ENCODE measurements around the gene CENPM. TPM values are rescaled to one million over a fixed set of nuclear protein-coding genes. Genes with fewer than 3 reads are reported as not detected.

The CENPM gene
- polyA plus RNA-seq, 1 donor = 11.6 TPM

DNA sequence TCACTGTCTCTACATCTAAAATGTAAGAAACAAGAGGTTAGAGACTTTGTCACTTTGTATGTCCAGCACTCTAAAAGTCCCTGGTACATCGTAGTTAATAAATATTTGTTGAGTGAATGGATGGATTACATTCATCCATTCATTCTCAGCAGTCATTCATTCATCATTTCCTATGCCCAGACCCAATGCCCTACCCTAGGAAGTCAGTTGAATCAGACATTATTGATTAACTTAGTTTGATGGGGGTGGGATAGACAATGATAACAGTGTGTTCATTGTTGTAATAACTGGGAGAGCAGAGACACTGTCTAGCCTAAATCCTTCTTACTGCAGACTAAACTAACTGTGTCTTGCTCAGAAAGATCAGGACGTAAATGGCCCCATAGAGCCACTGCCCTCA is 1.2 kb upstream of the CENPM start:
- Histone ChIP-seq H3K4me3 (ENCODE audit: low read length) (no peak overlapping the region), H3K36me3 (ENCODE audit: control insufficient read depth, insufficient read depth, low read length) (peaks cover 2% of the 10 kb centered on the region), H3K27me3 (ENCODE audit: control insufficient read depth, insufficient read depth, low read length) (no peaks in the 10 kb centered on the region), H3K9me3 (ENCODE audit: control insufficient read depth, low read depth, low read length) (no peaks in the 10 kb centered on the region), H3K4me1 (ENCODE audit: control insufficient read depth, insufficient read depth, low read length) (peaks cover 14% of the 10 kb centered on the region), H3K27ac (ENCODE audit: low read length) (no peak overlapping the region)
- no peak for DNase-seq
- no CpG with 5 or more reads among the region's 2 CpGs for WGBS (ENCODE audit: insufficient coverage, low lambda C conversion rate)

DNA sequence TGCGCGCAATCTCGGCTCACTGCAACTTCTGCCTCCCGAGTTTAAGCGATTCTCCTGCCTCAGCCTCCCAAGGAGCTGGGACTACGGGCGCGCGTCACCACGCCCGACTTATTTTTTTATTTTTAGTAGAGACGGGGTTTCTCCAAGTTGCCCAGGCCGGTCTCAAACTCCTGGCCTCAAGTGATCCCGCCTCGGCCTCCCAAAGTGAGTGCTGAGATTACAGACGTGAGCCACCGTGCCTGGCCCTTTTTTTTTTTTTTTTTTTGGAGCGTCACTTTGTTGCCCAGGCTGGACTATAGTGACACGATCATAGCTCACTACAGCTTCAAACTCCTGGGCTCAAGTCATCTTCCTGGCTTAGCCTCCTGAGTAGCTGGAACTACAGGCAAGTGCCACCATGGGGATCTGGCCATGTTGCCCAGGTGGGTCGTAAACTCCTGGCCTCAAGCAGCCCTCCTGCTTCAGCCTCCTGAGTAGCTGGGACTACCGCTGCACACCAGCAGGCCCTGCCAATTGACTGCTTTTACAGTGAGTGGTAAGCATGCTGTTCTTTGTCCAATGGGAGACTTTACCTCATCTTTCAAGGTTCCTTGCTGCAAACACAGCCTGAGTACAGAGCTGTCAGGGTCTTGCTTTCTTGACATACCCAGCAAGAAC is 600 bp upstream of the CENPM start:
- Histone ChIP-seq H3K4me1 (ENCODE audit: control insufficient read depth, insufficient read depth, low read length) (peaks cover 14% of the 10 kb centered on the region), H3K4me3 (ENCODE audit: low read length) (peak overlapping the region; percentile 79), H3K27ac (ENCODE audit: low read length) (no peak overlapping the region), H3K9me3 (ENCODE audit: control insufficient read depth, low read depth, low read length) (no peaks in the 10 kb centered on the region), H3K36me3 (ENCODE audit: control insufficient read depth, insufficient read depth, low read length) (peaks cover 2% of the 10 kb centered on the region), H3K27me3 (ENCODE audit: control insufficient read depth, insufficient read depth, low read length) (no peaks in the 10 kb centered on the region)
- WGBS (ENCODE audit: insufficient coverage, low lambda C conversion rate) = no CpG with 5 or more reads among the region's 21 CpGs
- no peak for DNase-seq

DNA sequence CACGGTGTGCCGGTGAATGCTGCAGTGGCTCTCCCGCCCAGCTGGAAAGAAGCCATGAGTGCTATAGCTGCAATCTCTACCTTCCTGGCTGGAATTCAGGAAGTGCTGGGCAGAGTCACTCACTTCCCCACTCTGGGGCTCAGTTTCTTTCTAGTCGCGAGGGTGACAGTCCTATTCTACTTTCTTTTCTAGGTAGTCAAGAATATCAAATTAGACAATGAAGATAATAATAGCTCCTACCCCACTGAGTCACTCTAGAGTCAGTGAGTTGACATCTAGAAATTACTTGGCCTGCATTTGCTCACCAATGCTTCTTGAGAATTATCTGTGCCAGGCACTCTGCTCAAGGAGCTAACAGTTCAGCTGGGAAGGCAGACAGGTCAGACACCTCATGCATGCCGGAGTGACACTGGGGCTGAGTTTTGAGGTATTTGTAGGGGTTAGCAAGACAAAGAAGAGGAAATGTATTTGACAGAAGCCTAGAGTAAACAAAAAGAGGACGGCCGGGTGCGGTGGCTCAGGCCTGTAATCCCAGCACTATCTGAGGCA is 3.2 kb downstream of the CENPM start:
- Histone ChIP-seq H3K4me3 (ENCODE audit: low read length) (no peak overlapping the region), H3K27ac (ENCODE audit: low read length) (no peak overlapping the region), H3K4me1 (ENCODE audit: control insufficient read depth, insufficient read depth, low read length) (peaks cover 14% of the 10 kb centered on the region), H3K27me3 (ENCODE audit: control insufficient read depth, insufficient read depth, low read length) (no peaks in the 10 kb centered on the region), H3K9me3 (ENCODE audit: control insufficient read depth, low read depth, low read length) (no peaks in the 10 kb centered on the region), H3K36me3 (ENCODE audit: control insufficient read depth, insufficient read depth, low read length) (peaks cover 5% of the 10 kb centered on the region)
- WGBS (ENCODE audit: insufficient coverage, low lambda C conversion rate) = no CpG with 5 or more reads among the region's 9 CpGs
- DNase-seq = no peak

DNA sequence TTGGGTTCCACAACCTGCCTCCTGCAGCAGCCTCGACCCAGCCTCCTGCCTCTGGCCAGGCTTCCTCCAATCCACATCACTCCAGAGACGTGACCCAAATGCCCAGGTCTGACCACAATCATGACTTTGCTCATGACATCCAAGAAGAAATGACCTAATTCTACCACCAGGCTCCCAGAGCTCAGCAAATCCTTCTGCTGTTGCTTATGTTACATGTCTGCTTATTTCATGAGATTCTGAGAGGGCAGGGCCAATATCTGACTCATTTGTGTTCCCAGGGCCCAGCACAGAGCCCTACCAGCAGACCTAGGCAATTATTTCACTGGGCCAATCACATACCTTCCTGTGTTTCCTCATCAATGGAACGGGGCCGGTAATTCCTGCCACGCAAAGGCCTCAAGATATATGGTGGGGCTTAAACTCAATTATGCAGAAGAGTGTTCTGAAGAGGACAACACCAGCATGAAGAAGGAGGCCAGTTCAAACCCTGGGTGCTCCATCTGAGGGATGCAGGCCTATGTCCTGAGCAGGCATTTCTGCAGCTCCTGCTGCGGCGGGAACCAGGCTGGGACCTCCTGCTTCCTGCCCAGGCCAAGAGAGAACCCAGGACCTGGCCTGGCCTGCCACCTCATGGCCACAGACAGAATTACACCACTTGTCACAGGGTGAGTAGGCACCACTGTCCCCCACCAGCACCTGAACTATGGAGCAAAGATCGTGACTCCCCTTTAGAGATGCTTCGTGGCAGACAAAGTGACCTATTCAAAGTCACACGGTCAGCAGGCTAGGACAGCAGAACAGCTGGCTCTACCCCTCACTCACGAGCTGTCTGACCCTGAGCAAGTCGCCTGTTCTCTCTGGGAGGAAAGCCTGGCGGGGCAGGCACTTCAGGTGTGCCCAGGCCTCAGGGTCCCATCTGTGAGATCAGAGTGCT is 5.9 kb downstream of the CENPM start:
- no peak overlapping the region for H3K4me3 ChIP-seq (ENCODE audit: low read length)
- peaks cover 6% of the 10 kb centered on the region for H3K36me3 ChIP-seq (ENCODE audit: control insufficient read depth, insufficient read depth, low read length)

DNA sequence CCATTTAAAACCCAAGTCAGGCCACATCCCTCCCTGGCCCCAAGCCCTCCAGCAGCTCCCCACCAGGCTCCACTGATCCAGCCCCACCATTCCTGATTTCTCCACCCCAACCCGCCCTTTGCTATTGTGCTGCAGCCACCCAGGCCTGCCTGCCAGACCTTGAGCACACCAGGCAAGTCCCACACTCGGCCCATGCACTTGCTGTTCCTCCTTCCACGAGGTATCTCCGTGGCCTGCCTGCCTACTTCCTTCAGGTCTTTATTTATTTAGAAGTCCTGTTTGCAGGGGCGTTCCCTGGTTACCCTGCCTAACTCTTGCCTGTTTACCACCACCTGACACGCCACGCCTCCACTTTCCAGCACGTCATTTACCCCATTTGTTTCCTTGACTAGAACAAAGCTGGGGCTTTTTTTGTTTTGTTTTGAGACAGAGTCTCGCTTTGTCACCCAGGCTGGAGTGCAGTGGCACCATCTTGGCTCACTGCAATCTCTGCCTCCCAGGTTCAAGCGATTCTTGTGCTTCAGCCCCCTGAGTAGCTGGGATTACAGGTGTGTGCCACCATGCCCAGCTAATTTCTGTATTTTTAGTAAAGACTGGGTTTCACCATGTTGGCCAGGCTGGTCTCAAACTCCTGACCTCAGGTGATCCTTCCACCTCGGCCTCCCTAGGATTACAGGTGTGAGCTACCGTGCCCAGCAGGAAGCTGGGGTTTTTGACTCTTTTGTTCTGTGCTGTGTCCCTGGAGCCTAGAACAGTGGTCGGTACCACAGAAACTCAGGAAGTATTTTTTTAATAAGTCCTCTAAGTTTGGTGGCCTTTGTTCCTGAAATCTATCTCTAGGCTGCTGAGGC is 6.7 kb downstream of the CENPM start:
- peak; percentile 29 to 37 for DNase-seq
- Histone ChIP-seq H3K9me3 (ENCODE audit: control insufficient read depth, low read depth, low read length) (no peaks in the 10 kb centered on the region), H3K27ac (ENCODE audit: low read length) (peak overlapping the region; percentile 27), H3K4me3 (ENCODE audit: low read length) (no peak overlapping the region), H3K36me3 (ENCODE audit: control insufficient read depth, insufficient read depth, low read length) (peaks cover 6% of the 10 kb centered on the region), H3K27me3 (ENCODE audit: control insufficient read depth, insufficient read depth, low read length) (no peaks in the 10 kb centered on the region), H3K4me1 (ENCODE audit: control insufficient read depth, insufficient read depth, low read length) (no peaks in the 10 kb centered on the region)
- WGBS (ENCODE audit: insufficient coverage, low lambda C conversion rate) = 83% methylated on average over 1 of the region's 13 CpGs

More for the DNA sequence above, 5.9 kb downstream of the CENPM start:
- H3K27me3 ChIP-seq (ENCODE audit: control insufficient read depth, insufficient read depth, low read length) = no peaks in the 10 kb centered on the region
- H3K9me3 ChIP-seq (ENCODE audit: control insufficient read depth, low read depth, low read length) = no peaks in the 10 kb centered on the region
- 80% methylated on average over 1 of the region's 13 CpGs for WGBS (ENCODE audit: insufficient coverage, low lambda C conversion rate)
- peak; percentile 65 to 70 for DNase-seq
- H3K27ac ChIP-seq (ENCODE audit: low read length) = peak overlapping the region; percentile 20
- peaks cover 6% of the 10 kb centered on the region for H3K4me1 ChIP-seq (ENCODE audit: control insufficient read depth, insufficient read depth, low read length)

DNA sequence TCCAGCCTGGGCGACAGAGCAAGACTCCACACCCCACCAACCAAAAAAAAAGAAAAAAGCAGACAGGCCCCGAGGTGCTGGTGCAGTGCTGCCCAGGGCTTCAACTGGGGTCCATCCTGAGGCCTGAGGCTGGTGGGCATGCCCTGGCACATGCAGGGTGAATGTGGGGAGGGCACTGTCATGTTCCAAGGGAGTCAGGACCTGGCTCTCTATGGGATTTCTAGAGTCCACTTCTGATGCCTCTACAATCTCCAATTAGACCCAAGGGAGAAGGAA is 10.1 kb downstream of the CENPM start:
- Histone ChIP-seq H3K9me3 (ENCODE audit: control insufficient read depth, low read depth, low read length) (no peaks in the 10 kb centered on the region), H3K27me3 (ENCODE audit: control insufficient read depth, insufficient read depth, low read length) (no peaks in the 10 kb centered on the region), H3K4me1 (ENCODE audit: control insufficient read depth, insufficient read depth, low read length) (no peaks in the 10 kb centered on the region), H3K36me3 (ENCODE audit: control insufficient read depth, insufficient read depth, low read length) (peaks cover 4% of the 10 kb centered on the region), H3K4me3 (ENCODE audit: low read length) (no peak overlapping the region), H3K27ac (ENCODE audit: low read length) (no peak overlapping the region)
- DNase-seq = no peak
- no CpG with 5 or more reads among the region's 2 CpGs for WGBS (ENCODE audit: insufficient coverage, low lambda C conversion rate)

DNA sequence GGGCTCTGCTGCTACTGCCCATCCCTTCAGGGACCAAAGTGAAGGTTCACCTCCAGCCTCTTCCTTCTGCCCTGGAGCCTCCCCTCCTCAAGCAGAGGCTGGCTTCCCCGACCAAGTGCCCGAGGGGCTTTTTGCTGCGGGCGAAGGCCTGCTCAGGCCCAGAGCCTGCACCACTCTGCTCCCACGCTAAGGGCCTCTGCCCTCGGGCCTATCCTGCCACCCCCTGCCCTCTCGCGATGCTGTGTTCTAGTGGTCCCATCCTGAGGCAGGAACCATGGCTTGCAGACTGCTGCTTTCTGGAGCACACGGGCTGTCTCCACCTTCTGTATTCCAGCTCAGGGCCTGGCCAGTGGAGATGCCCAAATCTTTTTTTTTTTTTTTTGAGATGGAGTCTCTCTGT is 11.4 kb downstream of the CENPM start:
- WGBS (ENCODE audit: insufficient coverage, low lambda C conversion rate) = no CpG with 5 or more reads among the region's 9 CpGs
- H3K9me3 ChIP-seq (ENCODE audit: control insufficient read depth, low read depth, low read length) = no peaks in the 10 kb centered on the region
- no peak for DNase-seq
- H3K36me3 ChIP-seq (ENCODE audit: control insufficient read depth, insufficient read depth, low read length) = peaks cover 4% of the 10 kb centered on the region
- no peak overlapping the region for H3K27ac ChIP-seq (ENCODE audit: low read length)
- H3K4me3 ChIP-seq (ENCODE audit: low read length) = no peak overlapping the region
- no peaks in the 10 kb centered on the region for H3K27me3 ChIP-seq (ENCODE audit: control insufficient read depth, insufficient read depth, low read length)
- H3K4me1 ChIP-seq (ENCODE audit: control insufficient read depth, insufficient read depth, low read length) = no peaks in the 10 kb centered on the region

DNA sequence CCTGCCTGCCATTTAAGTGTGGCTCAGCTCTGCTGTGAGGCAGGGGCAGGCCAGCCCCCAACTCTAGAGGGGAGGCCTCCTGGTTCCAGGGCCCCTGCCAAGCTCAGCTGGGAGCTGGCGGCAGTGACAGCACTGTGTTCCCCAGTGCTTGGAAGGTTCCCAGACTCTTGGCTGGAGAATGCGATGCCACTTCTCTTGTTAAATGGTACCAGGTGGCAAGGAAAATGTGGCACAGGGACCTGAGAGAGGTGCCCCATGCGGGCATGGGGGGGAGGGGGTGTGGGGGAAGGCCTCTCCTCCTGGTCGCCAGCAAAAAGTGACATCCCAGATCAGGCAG is 12.0 kb downstream of the CENPM start:
- no CpG with 5 or more reads among the region's 4 CpGs for WGBS (ENCODE audit: insufficient coverage, low lambda C conversion rate)
- no peak for DNase-seq
- Histone ChIP-seq H3K4me1 (ENCODE audit: control insufficient read depth, insufficient read depth, low read length) (no peaks in the 10 kb centered on the region), H3K36me3 (ENCODE audit: control insufficient read depth, insufficient read depth, low read length) (peaks cover 4% of the 10 kb centered on the region), H3K4me3 (ENCODE audit: low read length) (no peak overlapping the region), H3K27ac (ENCODE audit: low read length) (no peak overlapping the region), H3K27me3 (ENCODE audit: control insufficient read depth, insufficient read depth, low read length) (no peaks in the 10 kb centered on the region), H3K9me3 (ENCODE audit: control insufficient read depth, low read depth, low read length) (no peaks in the 10 kb centered on the region)

DNA sequence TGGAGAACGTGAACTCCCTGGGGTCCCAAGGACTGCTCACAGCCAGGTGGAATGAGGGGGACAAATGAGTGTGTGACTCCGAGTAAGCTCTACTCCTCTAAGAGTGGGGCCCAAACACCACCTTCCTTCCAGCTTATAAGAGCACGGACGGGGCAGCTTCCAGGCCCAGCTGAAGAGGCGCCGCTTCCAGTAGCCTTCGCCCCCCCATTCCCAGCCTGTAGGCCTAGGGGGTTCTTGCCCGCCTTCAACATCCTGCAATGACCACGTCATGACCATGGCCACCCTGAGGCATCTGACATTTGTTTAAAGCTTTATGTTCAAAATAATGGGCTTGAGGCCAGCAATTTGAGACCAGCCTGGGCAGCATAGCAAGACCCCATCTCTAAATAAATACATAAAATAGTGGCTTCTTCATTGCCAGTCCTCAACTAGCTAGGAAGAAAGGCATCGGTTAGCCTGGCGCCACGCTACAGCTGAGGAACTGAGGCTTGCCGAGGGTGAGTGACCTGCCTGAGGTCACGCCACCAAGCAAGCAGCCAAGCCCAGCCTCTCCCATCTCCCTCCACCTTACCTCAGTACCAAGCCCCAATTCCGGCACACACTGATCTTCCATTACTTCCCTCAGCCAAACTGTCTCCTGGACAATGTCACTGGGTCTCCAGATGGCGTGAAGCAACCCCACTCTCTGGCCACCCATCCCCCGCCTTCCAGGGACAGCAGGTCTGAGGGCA is 12.5 kb downstream of the CENPM start:
- no peak for DNase-seq
- no CpG with 5 or more reads among the region's 17 CpGs for WGBS (ENCODE audit: insufficient coverage, low lambda C conversion rate)
- Histone ChIP-seq H3K36me3 (ENCODE audit: control insufficient read depth, insufficient read depth, low read length) (peaks cover 4% of the 10 kb centered on the region), H3K27ac (ENCODE audit: low read length) (no peak overlapping the region), H3K27me3 (ENCODE audit: control insufficient read depth, insufficient read depth, low read length) (no peaks in the 10 kb centered on the region), H3K9me3 (ENCODE audit: control insufficient read depth, low read depth, low read length) (no peaks in the 10 kb centered on the region), H3K4me3 (ENCODE audit: low read length) (no peak overlapping the region), H3K4me1 (ENCODE audit: control insufficient read depth, insufficient read depth, low read length) (no peaks in the 10 kb centered on the region)
